ENCODE data around the gene HHIPL1.

HHIPL1 gene

GRCh38 chr14:99662846-99663245 lies 17.9 kb downstream of the HHIPL1 start:
- no peak for DNase-seq

DNA sequence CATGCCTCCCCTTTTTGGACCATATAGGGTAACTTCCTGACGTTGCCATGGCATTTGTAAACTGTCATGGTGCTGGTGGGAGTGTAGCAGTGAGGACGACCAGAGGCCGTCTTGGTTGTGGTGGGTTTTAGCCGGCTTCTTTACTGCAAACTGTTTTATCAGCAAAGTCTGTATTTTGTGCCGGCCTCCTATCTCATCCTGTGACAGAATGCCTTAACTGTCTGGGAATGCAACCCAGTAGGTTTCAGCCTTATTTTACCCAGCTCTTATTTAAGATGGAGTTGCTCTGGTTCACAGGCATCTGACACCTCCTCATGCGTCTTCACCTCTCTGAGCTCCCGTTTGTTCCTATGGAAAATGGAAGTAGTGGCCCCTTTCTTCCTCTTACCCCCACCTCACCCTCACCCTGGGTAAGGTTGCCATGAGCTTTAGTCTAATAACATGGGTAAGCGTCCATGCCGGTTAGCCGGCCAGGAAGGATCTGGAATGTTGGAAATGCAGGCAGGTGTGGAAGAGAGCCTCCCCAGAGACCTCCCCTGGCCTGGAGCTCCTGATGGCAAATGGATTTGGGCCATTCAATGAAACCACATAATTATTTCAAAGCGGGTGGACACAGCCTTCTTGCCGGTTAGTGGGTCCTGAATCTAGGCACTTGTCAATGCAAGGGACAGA lies 18.6 kb downstream of the HHIPL1 start:
- DNase-seq: no peak

GRCh38 chr14:99664058-99664936 lies 19.4 kb downstream of the HHIPL1 start:
- no peak for DNase-seq

- DNase-seq: no peak
Measured at GRCh38 chr14:99664937-99665273, 20.0 kb downstream of the HHIPL1 start.

DNA sequence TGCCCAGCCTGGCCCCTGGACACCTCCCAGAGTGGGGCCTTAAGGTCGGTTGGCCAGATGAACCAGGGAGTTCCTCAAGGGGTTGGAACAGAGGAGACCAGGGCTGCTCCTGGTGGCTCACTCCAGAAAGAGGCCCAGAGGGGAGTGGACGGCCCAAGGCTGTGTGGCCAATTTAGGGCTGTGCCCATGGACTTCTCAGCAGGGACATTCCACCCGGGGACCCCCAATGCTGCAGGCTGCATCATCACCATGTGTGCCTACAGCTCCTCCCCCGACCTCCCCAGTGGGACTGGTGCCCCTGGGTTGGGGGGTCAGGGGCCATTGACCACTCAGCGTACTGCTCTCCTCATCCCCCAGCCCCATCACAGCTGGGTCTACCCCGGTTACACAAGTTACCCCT lies 21.6 kb downstream of the HHIPL1 start:
- DNase-seq: no peak

- no peak for DNase-seq
Measured at GRCh38 chr14:99667045-99667444, 22.1 kb downstream of the HHIPL1 start.

GRCh38 chr14:99667821-99668220 lies 22.9 kb downstream of the HHIPL1 start:
- DNase-seq: no peak

DNA sequence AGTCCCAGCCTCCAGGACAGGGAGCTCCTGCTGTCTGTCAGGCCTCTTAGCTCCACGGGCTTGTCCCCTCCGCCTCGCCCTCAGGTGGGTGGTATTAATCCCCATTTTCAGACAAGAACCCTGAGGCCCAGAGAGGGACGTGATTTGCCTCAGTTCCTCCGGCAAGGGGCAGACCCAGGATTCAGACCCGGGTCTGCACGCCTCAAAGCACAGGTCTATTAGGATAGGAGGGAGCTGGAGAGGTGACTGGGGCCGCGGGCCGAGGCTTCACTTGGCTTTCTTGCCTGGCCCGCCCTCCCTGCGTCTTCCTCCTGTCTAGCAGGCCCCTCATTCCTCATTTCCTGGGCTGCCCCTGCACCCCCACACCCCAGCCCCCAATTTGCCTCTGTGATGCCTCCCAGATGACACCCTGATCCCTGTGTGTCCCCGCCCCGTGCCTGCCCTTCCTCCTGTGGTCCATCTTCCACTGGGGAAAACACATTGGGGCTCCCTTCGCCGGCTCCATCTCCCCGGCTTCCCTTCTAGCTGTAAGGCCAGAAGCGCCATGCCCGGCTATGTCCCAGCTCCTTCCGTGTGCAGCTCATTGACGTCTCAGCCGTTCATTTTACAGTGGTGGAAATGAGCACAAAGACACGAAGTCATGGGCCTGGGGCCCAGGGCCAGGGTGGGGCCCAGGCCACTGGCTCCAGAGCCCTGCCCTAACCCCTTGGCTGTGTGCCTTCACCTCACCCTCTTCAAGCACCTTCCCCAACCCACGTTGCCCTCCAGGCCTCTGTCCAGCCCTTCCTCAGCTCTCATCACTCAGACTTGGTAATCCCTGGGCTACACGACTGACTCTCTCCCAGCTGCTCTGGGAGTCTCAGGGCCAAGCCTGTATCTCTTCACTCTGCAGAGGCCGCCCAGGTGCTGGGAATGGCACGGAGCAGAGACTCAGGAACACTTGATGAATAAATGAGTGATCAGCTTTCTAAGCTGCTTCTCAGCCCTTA lies 23.7 kb downstream of the HHIPL1 start:
- DNase-seq: no peak

DNA sequence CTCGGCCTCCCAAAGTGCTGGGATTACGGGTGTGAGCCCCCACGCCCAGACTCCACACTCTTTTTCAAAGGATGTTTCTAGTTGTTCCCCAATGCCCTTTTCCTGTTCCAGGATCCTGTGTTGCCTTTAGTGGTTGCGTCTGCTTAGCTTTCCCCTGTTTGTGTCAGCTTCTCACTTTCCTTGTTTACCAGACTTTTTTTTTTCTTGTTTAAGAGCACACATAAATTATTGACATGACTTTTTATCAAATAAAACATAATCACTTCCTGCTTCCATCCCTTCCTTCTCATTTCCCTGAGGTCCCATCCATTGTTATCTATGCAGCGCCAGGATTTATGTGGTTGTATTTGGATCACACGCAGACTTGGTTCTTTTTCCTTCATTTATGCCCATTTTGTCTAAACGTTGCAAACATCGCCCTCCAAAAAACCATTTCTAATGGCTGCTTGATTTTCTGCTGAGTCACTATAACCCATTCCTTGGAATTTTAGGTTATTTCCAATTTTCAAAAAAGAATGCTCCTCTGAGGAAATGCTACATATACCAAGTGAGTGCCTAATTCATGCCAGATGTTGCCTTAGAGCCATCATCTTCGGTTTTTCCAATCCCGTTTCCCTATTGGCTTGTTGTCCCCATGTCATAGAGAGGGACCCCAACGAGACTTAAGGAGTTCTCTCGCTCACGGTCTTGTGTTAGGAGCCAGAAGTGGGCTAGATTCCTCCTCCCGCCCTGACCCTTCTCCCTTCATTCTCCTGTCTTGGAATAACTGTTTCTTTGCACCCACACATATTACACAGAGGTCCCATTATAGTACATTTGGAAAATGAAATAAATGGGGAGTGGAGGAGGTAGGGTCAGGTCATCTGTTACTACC lies 25.7 kb downstream of the HHIPL1 start:
- DNase-seq: no peak

DNA sequence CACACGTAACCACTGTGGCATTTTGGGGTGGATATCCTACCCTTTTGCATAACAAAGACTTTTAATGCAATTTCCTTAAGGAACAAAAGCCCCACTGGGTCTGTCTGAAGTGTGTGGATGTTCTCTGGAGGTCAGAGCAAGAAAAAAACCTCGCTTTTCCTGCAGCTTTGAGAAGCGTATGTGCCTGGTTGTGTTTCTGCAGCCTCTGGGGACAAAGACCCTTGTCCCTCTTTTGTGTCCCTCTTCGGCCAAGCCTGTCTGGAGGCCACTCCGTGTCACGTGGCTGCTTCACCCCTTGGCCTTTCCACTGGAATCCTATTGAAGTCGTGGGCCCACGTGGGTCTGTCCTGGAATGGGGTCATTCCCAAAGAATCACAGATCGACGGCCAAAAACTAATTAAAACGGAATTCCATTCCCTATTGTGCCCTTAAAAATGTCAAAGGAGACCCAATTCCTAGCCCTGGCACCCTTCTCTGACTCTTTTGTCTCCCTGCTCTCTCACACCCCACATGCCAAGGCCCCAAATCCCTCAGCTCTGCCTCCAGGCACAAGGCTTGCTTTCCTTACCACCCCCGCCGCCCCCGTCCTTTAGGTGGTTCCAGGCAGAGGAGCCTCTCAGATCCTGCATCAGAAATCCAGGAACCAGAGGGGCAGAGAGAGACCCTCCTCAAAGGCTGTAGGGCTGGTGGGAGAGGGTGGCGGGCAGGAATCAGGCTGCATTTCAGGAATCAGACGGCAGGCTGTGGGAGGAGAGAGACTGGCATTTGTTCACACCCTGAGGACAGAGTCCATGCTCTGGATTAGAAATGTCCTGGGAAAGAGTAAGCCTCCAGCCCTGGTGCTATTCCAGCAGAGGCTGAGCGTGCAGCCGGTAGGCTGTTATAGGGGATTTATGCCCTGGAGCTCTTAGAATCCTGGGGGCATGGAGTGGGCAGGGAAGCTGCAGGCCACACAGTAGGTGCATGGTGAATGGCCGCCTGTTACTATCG lies 26.6 kb downstream of the HHIPL1 start:
- no peak for DNase-seq

GRCh38 chr14:99672506-99673304 lies 27.8 kb downstream of the HHIPL1 start:
- DNase-seq: no peak

- no peak for DNase-seq
Measured at GRCh38 chr14:99673305-99674063, 28.6 kb downstream of the HHIPL1 start.

DNA sequence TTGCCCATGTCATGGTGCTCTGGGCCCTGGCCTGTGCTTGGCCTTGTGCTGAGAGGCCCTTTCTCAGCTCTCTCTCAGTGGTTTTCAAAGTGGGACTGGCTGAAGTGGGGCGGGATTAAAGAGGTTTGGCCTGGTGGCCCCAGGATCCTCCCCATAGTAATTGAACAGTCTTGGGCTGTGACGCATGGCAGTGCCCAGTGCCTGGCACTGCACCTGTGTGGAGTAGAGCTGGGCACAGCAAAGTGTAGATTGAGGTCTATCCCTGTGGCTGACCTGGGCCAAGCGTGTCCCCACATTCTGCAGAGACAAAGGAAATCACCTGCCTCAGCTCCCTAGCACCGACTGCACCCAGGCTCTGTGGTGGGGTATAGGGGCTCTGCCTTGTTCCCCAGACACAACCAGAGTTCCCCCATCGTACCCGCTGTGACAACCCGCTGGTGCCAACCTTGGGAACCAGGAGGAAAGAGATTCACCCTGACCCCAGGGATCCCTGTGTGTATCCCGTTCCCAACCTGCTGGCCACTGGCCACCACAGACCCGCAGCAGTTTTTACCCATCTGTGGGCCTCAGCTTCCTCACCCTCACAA lies 29.2 kb downstream of the HHIPL1 start:
- no peak for DNase-seq

GRCh38 chr14:99674776-99675381 lies 29.9 kb downstream of the HHIPL1 start:
- no peak for DNase-seq

DNA sequence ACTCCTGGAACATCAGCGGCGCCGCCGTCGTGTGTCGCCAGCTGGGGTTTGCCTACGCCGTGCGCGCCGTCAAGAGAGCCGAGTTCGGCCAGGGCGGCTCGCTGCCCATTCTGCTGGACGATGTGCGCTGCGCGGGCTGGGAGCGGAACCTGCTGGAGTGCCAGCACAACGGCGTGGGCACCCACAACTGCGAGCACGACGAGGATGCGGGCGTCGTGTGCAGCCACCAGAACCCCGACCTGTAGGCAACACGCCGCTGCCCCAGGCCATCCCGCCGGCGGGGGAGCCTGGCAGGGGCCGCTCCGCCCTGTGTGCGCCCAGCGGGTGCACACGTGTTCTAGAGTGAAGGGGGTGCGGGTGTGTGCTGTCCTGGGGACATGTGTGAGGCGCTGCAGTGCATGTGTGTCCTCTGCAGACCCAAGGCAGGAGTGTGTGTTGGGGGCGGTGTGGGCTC lies 30.5 kb downstream of the HHIPL1 start:
- no peak for DNase-seq

- no peak for DNase-seq
Measured at GRCh38 chr14:99675951-99676350, 31.0 kb downstream of the HHIPL1 start.

DNA sequence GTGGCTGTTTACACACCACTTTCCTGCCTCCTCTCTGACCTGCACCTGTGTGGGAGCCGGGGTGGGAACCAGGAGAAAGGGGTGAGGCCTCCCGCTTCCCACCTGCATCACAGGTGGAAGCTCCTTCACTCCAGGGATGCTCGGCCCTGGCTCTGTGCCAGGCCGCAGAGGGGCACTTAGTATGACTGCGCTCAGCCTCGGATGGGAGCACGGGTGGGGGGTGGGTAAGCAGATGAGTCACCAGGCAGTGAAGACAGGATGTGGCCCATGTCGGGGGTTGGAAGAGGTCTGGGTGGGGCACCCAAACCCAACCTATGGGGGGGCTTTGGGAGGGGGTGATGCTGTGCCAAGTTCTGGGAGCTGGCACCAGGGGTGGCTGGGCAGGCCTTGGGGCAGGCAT lies 31.7 kb downstream of the HHIPL1 start:
- DNase-seq: no peak
